DOHH2 (cell line): ENCODE measurements around the gene KCNAB1.

Source experiments
- CTCF ChIP-seq: fragments of 200-600 bp; sonication (generic); IDR thresholded peaks from one replicate; pipeline ENCODE4 v1.5.1; 2014; ENCODE audit warnings: antibody characterized with exemption, mild to moderate bottlenecking, low read depth, low read length; ENCODE audit not compliant: poor library complexity, severe bottlenecking
- EZH2phosphoT487 ChIP-seq: fragments of 200-600 bp; sonication (generic); IDR thresholded peaks from 2 replicates; pipeline ENCODE4 v1.6.1; 2017; ENCODE audit warnings: borderline replicate concordance, mild to moderate bottlenecking, antibody characterized with exemption, low read length, moderate library complexity, mixed read lengths

GRCh38 chr3:156226676-156227420, 106.5 kb downstream of the KCNAB1 start:
- TF ChIP-seq CTCF: no peak
- no peak for TF ChIP-seq EZH2phosphoT487
